MCF 10A (cell line): Measurements from ENCODE around the gene TMEM253. TPM values are rescaled to one million over a fixed set of nuclear protein-coding genes. Genes with fewer than 3 reads are reported as not detected.
A peak's percentile ranks its signal among the peaks of the same experiment; 100 is the strongest.

Experiments
- BruUV-seq: library from RNA; stranded (reverse); fragments of 400-500 nt; replicated peaks from 2 replicates; lab custom pipeline; 2021; lab: Mats Ljungman, UMichigan
- CTCF ChIA-PET: fragments of 300-600 bp; sonication (Branson Sonifier 250); formaldehyde crosslinking; extraction: SDS; loops from one replicate; lab custom pipeline; 2021; ENCODE audit warnings: antibody characterized with exemption, inconsistent platforms; lab: Yijun Ruan, JAX
- POLR2A ChIA-PET: fragments of 300-600, 350-650 bp; sonication (Branson Sonifier 250); formaldehyde crosslinking; extraction: SDS; loops from one replicate; lab custom pipeline; 2020; ENCODE audit warnings: antibody characterized with exemption, inconsistent platforms; lab: Yijun Ruan, JAX
- DNase-seq: peaks from one replicate; pipeline ENCODE4 v3.0.0-alpha.2; 2018; ENCODE audit not compliant: unreplicated experiment
- H3K27ac Mint-ChIP-seq: one replicate; pipeline ENCODE4 v1.8.0; 2022; ENCODE audit warnings: mild to moderate bottlenecking, low read depth, mixed read lengths; ENCODE audit not compliant: unreplicated experiment
- H3K27me3 Mint-ChIP-seq: one replicate; pipeline ENCODE4 v1.8.0; 2022; ENCODE audit warnings: mixed read lengths; ENCODE audit not compliant: insufficient read depth, unreplicated experiment
- H3K36me3 Mint-ChIP-seq: one replicate; pipeline ENCODE4 v1.8.0; 2022; ENCODE audit warnings: mild to moderate bottlenecking, moderate library complexity, mixed read lengths; ENCODE audit not compliant: insufficient read depth, unreplicated experiment
- H3K4me1 Mint-ChIP-seq: one replicate; pipeline ENCODE4 v1.8.0; 2022; ENCODE audit warnings: mixed read lengths; ENCODE audit not compliant: insufficient read depth, unreplicated experiment
- H3K4me3 Mint-ChIP-seq: one replicate; pipeline ENCODE4 v1.8.0; 2022; ENCODE audit warnings: mild to moderate bottlenecking, moderate library complexity, mixed read lengths; ENCODE audit not compliant: unreplicated experiment
- H3K9me3 Mint-ChIP-seq: one replicate; pipeline ENCODE4 v1.8.0; 2022; ENCODE audit warnings: mixed read lengths; ENCODE audit not compliant: unreplicated experiment
- intact Hi-C: fragments of 100-400 bp; cut with micrococcal nuclease; formaldehyde crosslinking; loops from 2 replicates; pipeline ENCODE4 v1.14.1; 2022
- total RNA-seq: library from RNA; stranded (reverse); gene quantifications from 2 replicates; pipeline ENCODE4 v1.2.3, GENCODE V29; 2022
- TF ChIP-seq, protein P1 (sequence below): fragments of 200-600 bp; IDR thresholded peaks from one replicate; pipeline ENCODE4 v1.8.0; 2022; ENCODE audit warnings: antibody characterized with exemption, mild to moderate bottlenecking; ENCODE audit not compliant: unreplicated experiment

Gene TMEM253
- total RNA-seq, 1 experiment from 2014 or later, result 1.6 TPM

DNA sequence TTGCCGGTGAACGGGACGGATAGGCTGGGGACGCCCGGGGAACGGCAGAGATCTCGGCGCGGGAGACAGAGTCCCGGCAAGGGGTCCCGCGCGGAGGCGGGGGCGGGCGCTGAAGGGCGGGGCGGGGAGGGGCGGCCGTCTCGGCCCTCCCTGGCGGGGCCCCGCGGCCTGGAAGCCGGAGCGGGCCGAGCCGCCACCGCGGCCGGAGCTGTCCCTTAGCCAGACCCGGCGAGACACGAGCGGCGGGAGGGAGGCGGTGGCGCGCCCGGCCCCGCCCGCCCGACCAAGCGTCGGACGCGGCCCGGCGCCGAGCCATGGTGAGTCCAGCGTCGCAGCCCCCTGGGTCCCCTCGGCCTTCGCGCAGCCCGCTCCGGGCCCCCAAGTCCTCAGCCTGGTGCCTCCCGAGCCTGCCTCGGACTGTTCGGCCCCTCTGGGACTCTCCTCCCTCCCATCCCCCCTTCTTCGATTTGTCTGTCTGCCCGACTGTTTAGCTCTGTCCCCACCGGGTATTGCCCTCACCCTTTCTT, 30.7 kb upstream of the TMEM253 start, which contains the start of gene ARHGEF40:
ARHGEF40 (plus strand) TSS at position 222 of the 527 bp plus-strand sequence; CDS start at position 315, 93 bp downstream.
- Mint-ChIP-seq H3K27ac (peak within 1 kb of the TSS; percentile 54), H3K9me3 (no peaks in the 10 kb centered on the region), H3K27me3 (peaks cover 9% of the 10 kb centered on the region), H3K4me3 (peak within 1 kb of the TSS; percentile 83), H3K4me1 (peaks cover 26% of the 10 kb centered on the region), H3K36me3 (peaks cover 12% of the 10 kb centered on the region)
- ChIA-PET CTCF (interaction anchor here (0.7 to 6.3 kb wide), 18 partner anchors 8 to 122 kb away, joined by 3 to 82 read pairs (median 6); no protein-coding TSS in a partner anchor), POLR2A (interaction anchor here (0.5 to 3.7 kb wide), 10 partner anchors 13 to 1861 kb away, joined by 3 to 38 read pairs (median 4); partner anchors contain the start of gene RNASE8)
- intact Hi-C loops, result no loop called here
- TF ChIP-seq, protein P1, sequence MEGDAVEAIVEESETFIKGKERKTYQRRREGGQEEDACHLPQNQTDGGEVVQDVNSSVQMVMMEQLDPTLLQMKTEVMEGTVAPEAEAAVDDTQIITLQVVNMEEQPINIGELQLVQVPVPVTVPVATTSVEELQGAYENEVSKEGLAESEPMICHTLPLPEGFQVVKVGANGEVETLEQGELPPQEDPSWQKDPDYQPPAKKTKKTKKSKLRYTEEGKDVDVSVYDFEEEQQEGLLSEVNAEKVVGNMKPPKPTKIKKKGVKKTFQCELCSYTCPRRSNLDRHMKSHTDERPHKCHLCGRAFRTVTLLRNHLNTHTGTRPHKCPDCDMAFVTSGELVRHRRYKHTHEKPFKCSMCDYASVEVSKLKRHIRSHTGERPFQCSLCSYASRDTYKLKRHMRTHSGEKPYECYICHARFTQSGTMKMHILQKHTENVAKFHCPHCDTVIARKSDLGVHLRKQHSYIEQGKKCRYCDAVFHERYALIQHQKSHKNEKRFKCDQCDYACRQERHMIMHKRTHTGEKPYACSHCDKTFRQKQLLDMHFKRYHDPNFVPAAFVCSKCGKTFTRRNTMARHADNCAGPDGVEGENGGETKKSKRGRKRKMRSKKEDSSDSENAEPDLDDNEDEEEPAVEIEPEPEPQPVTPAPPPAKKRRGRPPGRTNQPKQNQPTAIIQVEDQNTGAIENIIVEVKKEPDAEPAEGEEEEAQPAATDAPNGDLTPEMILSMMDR, result no peak
- peak; percentile 42 for DNase-seq
- BruUV-seq, result no TSS peak

DNA sequence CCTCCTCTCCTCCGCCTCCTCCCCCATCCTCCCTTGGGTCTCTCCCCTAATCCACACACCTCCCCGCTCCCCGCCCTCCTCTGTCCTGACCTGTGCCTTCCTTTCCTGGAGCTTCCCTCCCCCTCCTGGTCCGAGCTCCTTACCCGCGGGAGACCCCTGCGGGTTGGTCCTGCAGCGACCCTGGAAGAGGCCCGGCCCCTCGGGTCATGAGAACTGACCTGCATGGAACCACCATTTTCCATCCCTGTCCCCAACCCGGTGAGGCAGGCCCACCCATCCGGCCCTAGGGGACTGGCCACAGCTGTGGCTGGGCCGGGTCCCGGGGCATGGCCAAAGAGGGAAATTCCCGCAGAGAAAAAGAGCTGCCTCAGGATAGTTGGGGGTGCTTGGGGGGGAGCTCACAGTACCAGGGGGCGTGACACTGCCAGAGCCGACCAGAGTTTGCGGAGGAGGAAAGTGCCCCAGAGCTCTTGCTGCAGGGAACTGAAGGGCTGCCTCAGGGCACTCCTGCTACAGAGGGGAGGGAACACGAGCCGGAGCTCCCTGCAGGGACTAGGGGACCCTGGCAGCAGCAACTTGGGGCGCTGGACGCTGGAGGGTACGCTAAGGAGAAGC, 30.1 kb upstream of the TMEM253 start:
- DNase-seq, result peak; percentile 23
- no TSS peak for BruUV-seq
- intact Hi-C loops, result loop anchor here (1.0 kb wide), 1 partner anchor 22 kb away; no protein-coding TSS in a partner anchor
- H3K27me3 Mint-ChIP-seq, result peaks cover 3% of the 10 kb centered on the region
- TF ChIP-seq, protein P1, result no peak
- POLR2A ChIA-PET, result interaction anchor here (0.5 to 3.7 kb wide), 11 partner anchors 14 to 1860 kb away, joined by 3 to 38 read pairs (median 4); partner anchors contain the start of genes METTL17 and RNASE8
- H3K27ac Mint-ChIP-seq, result peak overlapping the region; percentile 54
- H3K9me3 Mint-ChIP-seq, result no peaks in the 10 kb centered on the region
- peaks cover 12% of the 10 kb centered on the region for H3K36me3 Mint-ChIP-seq
- peaks cover 26% of the 10 kb centered on the region for H3K4me1 Mint-ChIP-seq
- CTCF ChIA-PET, result interaction anchor here (0.6 to 6.3 kb wide), 24 partner anchors 8 to 407 kb away, joined by 3 to 82 read pairs (median 4); no protein-coding TSS in a partner anchor
- peak overlapping the region; percentile 83 for H3K4me3 Mint-ChIP-seq

DNA sequence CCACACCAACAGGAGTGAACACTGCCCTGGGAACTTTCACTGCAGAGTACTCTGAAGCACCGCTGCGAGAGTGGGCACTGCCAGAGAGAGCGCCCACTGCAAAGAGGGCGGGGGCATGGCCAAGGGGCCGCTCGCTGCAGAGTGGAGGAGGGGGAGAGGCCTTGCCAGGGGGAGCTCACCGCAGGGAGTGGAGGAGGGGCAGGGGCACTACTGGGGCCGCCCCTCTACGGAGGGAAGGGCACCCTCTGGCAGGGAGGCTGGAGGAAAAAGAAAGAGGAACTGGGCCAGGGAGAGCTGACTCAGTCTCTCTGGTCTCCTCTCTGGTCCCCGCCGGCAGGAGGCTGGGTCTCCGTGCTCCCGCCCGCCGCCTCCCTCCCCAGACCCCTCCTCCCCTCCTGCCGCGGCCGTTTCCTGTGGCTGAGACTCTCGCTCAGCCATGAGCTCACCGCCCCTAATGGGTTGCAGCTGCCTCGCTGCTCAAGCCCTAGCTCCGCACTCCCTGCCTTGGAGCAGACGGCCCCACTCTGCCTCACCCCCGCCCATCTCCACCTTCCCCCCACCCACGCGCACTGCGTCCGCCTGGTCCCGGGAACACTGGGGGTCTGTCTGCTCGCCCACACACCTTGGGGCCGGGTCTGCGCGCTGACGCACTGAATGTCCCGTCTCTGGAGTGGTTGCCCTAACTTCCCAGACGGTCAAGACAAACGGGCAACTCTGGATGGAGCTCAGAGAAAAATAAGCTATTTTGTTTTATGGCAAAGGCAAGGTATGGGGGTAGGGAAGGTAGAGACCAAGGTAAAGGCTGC, 29.4 kb upstream of the TMEM253 start:
- peak; percentile 64 for DNase-seq
- Mint-ChIP-seq H3K27ac (peak overlapping the region; percentile 54), H3K4me1 (peaks cover 26% of the 10 kb centered on the region), H3K9me3 (no peaks in the 10 kb centered on the region), H3K27me3 (no peaks in the 10 kb centered on the region), H3K36me3 (peaks cover 12% of the 10 kb centered on the region), H3K4me3 (peak overlapping the region; percentile 83)
- intact Hi-C loops, result loop anchor here (1.0 kb wide), 1 partner anchor 21 kb away; no protein-coding TSS in a partner anchor
- ChIA-PET POLR2A (interaction anchor here (0.5 to 3.7 kb wide), 11 partner anchors 12 to 487 kb away, joined by 3 to 38 read pairs (median 5); partner anchors contain the start of genes METTL17 and RNASE8), CTCF (interaction anchor here (0.6 to 6.3 kb wide), 23 partner anchors 9 to 408 kb away, joined by 3 to 82 read pairs (median 4); no protein-coding TSS in a partner anchor)
- BruUV-seq, result no TSS peak
- TF ChIP-seq, protein P1, result no peak
